Measurements from ENCODE around the gene NDUFA6. TPM values are rescaled to one million over a fixed set of nuclear protein-coding genes. Genes with fewer than 3 reads are reported as not detected.
"Not testable (repeated sequence)": the region's sequence is repeated elsewhere in the genome, so short reads cannot be mapped to it uniquely, and the experiment has no call there.

Gene NDUFA6
- total and polyA plus RNA-seq, 4 donors = 37.9 to 118 (median 70.1) TPM

DNA sequence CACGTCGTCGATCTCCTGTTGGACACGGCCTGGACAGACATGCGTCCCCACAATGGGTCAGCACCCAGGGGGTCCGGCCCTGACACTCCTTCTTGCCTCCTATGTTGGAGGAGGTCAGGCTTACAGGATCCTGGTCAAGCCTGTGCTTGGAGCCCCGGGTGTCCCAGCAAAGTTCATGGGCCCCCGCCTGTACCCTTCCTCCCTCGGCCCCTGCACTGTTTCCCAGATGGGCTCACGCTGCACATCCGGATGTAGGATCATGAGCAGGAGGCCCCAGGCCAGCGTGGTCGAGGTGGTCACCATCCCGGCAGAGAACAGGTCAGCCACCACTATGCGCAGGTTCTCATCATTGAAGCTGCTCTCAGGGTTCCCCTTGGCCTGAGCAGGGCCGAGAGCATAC is 37.0 kb upstream of the NDUFA6 start:
- no peak for ATAC-seq (ENCODE audit: insufficient read depth, low FRiP score)

GRCh38 chr22:42123529-42123928 is 33.0 kb upstream of the NDUFA6 start:
- WGBS, 2 donors = no CpG with 5 or more reads among the region's 4 CpGs

More for the DNA sequence above, 37.0 kb upstream of the NDUFA6 start:
- DNase-seq = no peak
- no peaks in the 10 kb centered on the region for H3K27me3 ChIP-seq (ENCODE audit: control insufficient read depth in 3 of 3, insufficient read depth in 3 of 3, low read length in 2 of 3)
- 88 to 95% methylated on average over 16 of the region's 16 CpGs for WGBS, 2 donors
- H3K36me3 ChIP-seq (ENCODE audit: control insufficient read depth in 4 of 4, insufficient read depth in 4 of 4, low read length in 4 of 4) = peaks cover 0 to 2% (median 0%) of the 10 kb centered on the region in 4 donors
- TF ChIP-seq, protein P1, sequence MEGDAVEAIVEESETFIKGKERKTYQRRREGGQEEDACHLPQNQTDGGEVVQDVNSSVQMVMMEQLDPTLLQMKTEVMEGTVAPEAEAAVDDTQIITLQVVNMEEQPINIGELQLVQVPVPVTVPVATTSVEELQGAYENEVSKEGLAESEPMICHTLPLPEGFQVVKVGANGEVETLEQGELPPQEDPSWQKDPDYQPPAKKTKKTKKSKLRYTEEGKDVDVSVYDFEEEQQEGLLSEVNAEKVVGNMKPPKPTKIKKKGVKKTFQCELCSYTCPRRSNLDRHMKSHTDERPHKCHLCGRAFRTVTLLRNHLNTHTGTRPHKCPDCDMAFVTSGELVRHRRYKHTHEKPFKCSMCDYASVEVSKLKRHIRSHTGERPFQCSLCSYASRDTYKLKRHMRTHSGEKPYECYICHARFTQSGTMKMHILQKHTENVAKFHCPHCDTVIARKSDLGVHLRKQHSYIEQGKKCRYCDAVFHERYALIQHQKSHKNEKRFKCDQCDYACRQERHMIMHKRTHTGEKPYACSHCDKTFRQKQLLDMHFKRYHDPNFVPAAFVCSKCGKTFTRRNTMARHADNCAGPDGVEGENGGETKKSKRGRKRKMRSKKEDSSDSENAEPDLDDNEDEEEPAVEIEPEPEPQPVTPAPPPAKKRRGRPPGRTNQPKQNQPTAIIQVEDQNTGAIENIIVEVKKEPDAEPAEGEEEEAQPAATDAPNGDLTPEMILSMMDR (IDR thresholded peaks at IDR 0.05; ENCODE audit: control extremely low read depth, extremely low read depth) = no peak
- no peak overlapping the region for H3K4me3 ChIP-seq
- no peak overlapping the region for H3K27ac ChIP-seq (ENCODE audit: low read depth in 1 of 2, low read length in 1 of 2)
- no peak overlapping the region for H3K9ac ChIP-seq (ENCODE audit: insufficient read depth in 1 of 2, low read length in 2 of 2)
- H3K9me3 ChIP-seq (ENCODE audit: control insufficient read depth in 4 of 4, insufficient read depth in 3 of 4, low read length in 3 of 4) = peaks cover 0 to 2% (median 0%) of the 10 kb centered on the region in 4 donors
- H3K4me1 ChIP-seq (ENCODE audit: control insufficient read depth in 5 of 5, insufficient read depth in 5 of 5, low read length in 5 of 5) = peaks cover 0 to 6% (median 0%) of the 10 kb centered on the region in 5 donors

GRCh38 chr22:42120231-42121021 is 29.9 kb upstream of the NDUFA6 start:
- not testable (repeated sequence) for H3K36me3 ChIP-seq (ENCODE audit: control insufficient read depth in 4 of 4, insufficient read depth in 4 of 4, low read length in 4 of 4); H3K9me3 ChIP-seq (ENCODE audit: control insufficient read depth in 4 of 4, insufficient read depth in 3 of 4, low read length in 3 of 4); H3K27me3 ChIP-seq (ENCODE audit: control insufficient read depth in 3 of 3, insufficient read depth in 3 of 3, low read length in 2 of 3); H3K4me3 ChIP-seq; H3K9ac ChIP-seq (ENCODE audit: insufficient read depth in 1 of 2, low read length in 2 of 2); DNase-seq; H3K27ac ChIP-seq (ENCODE audit: low read depth in 1 of 2, low read length in 1 of 2); ATAC-seq (ENCODE audit: insufficient read depth, low FRiP score); H3K4me1 ChIP-seq (ENCODE audit: control insufficient read depth in 5 of 5, insufficient read depth in 5 of 5, low read length in 5 of 5)
- WGBS, 2 donors = 32 to 53% methylated on average over 15 of the region's 15 CpGs

More at GRCh38 chr22:42123529-42123928, 33.0 kb upstream of the NDUFA6 start:
- H3K4me1 ChIP-seq (ENCODE audit: control insufficient read depth in 5 of 5, insufficient read depth in 5 of 5, low read length in 5 of 5); ATAC-seq (ENCODE audit: insufficient read depth, low FRiP score); DNase-seq; H3K4me3 ChIP-seq; H3K27ac ChIP-seq (ENCODE audit: low read depth in 1 of 2, low read length in 1 of 2); H3K9ac ChIP-seq (ENCODE audit: insufficient read depth in 1 of 2, low read length in 2 of 2); H3K27me3 ChIP-seq (ENCODE audit: control insufficient read depth in 3 of 3, insufficient read depth in 3 of 3, low read length in 2 of 3); H3K36me3 ChIP-seq (ENCODE audit: control insufficient read depth in 4 of 4, insufficient read depth in 4 of 4, low read length in 4 of 4); H3K9me3 ChIP-seq (ENCODE audit: control insufficient read depth in 4 of 4, insufficient read depth in 3 of 4, low read length in 3 of 4): not testable (repeated sequence)

GRCh38 chr22:42116848-42117424 is 26.4 kb upstream of the NDUFA6 start:
- no peaks in the 10 kb centered on the region for H3K27me3 ChIP-seq (ENCODE audit: control insufficient read depth in 3 of 3, insufficient read depth in 3 of 3, low read length in 2 of 3)
- peak in 2 of 3 donors; percentile 42 to 53 for DNase-seq
- no peak for ATAC-seq (ENCODE audit: insufficient read depth, low FRiP score)
- no peaks in the 10 kb centered on the region for H3K36me3 ChIP-seq (ENCODE audit: control insufficient read depth in 4 of 4, insufficient read depth in 4 of 4, low read length in 4 of 4)
- no peak overlapping the region for H3K9ac ChIP-seq (ENCODE audit: insufficient read depth in 1 of 2, low read length in 2 of 2)
- H3K9me3 ChIP-seq (ENCODE audit: control insufficient read depth in 4 of 4, insufficient read depth in 3 of 4, low read length in 3 of 4) = peaks cover 0 to 11% (median 7%) of the 10 kb centered on the region in 4 donors
- peak overlapping the region in 1 of 2 donors; percentile 29 for H3K27ac ChIP-seq (ENCODE audit: low read depth in 1 of 2, low read length in 1 of 2)
- TF ChIP-seq, protein P1 (IDR thresholded peaks at IDR 0.05; ENCODE audit: control extremely low read depth, extremely low read depth) = no peak
- peaks cover 0 to 6% (median 0%) of the 10 kb centered on the region in 5 donors for H3K4me1 ChIP-seq (ENCODE audit: control insufficient read depth in 5 of 5, insufficient read depth in 5 of 5, low read length in 5 of 5)
- WGBS, 2 donors = 76 to 79% methylated on average over 4 of the region's 4 CpGs
- H3K4me3 ChIP-seq = no peak overlapping the region

- H3K4me3 ChIP-seq; H3K36me3 ChIP-seq (ENCODE audit: control insufficient read depth in 4 of 4, insufficient read depth in 4 of 4, low read length in 4 of 4); H3K27ac ChIP-seq (ENCODE audit: low read depth in 1 of 2, low read length in 1 of 2); DNase-seq; H3K9ac ChIP-seq (ENCODE audit: insufficient read depth in 1 of 2, low read length in 2 of 2); H3K27me3 ChIP-seq (ENCODE audit: control insufficient read depth in 3 of 3, insufficient read depth in 3 of 3, low read length in 2 of 3); ATAC-seq (ENCODE audit: insufficient read depth, low FRiP score); H3K4me1 ChIP-seq (ENCODE audit: control insufficient read depth in 5 of 5, insufficient read depth in 5 of 5, low read length in 5 of 5): not testable (repeated sequence)
- 81 to 83% methylated on average over 6 of the region's 6 CpGs for WGBS, 2 donors
- H3K9me3 ChIP-seq (ENCODE audit: control insufficient read depth in 4 of 4, insufficient read depth in 3 of 4, low read length in 3 of 4) = peaks cover 0 to 11% (median 7%) of the 10 kb centered on the region in 4 donors
These were observed 24.9 kb upstream of the NDUFA6 start for GRCh38 chr22:42115420-42115830.
